NCI-H226 (cell line): ENCODE measurements around the gene LRRC7.
"Not testable (repeated sequence)": the region's sequence is repeated elsewhere in the genome, so short reads cannot be mapped to it uniquely, and the experiment has no call there.

Experiments
- DNase-seq: peaks from one replicate; pipeline ENCODE4 v3.0.0-alpha.2; 2015

Gene LRRC7

DNA sequence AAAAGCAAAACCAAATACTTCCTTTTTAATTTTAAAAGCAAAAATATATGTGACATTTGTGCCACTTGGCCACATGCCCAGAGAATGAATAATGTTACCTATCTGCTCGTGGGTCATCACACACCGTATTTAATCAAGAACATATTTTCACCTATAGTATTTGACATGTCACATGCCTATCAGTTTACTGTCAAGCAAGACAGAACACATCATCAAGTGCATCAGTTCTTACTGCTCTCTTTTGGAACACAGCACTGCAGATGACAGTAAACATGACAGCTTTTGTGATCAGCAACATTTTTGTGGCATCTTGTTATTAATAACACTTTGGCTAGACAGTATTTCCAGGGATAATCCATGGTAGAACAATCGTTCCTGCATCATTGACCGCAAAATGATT is 134.4 kb downstream of the LRRC7 start:
- DNase-seq: no peak

DNA sequence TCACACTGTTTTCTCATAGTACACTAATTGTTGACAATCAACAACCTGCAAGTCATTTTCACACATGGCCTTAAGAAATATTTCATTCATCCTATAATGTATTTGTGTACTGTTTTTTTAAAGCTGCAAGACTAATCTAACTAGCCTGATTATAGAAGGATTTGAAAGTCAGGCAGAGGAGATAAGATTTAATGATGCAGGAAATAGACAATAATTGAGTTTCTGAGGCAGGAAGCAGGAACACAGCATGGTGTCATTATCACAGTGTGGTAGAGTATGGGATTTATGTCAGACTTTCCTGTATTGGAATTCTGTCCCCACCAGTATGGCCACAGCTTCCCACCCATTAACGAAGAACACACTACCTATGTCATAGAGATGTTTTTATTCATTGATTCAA is 138.8 kb downstream of the LRRC7 start:
- DNase-seq: no peak

DNA sequence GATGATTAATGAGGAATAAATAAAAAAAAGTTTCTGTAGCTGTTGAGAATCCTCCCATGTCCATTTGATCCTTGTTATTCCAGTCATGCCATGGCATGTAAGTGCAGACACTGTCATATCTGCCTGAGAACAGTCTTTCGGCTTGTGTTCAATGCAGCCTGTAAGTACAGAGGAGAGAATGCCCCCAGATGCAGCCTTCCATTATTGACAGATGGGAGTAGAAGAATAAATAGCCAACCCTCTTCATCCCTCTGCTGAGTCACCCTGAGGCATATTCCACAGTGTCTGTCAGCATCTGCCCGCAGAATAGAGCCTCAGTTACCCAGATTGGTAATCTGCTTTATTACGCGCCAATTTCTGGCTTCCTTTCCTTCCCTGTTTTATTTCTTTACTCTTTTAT is 139.4 kb downstream of the LRRC7 start:
- no peak for DNase-seq

DNA sequence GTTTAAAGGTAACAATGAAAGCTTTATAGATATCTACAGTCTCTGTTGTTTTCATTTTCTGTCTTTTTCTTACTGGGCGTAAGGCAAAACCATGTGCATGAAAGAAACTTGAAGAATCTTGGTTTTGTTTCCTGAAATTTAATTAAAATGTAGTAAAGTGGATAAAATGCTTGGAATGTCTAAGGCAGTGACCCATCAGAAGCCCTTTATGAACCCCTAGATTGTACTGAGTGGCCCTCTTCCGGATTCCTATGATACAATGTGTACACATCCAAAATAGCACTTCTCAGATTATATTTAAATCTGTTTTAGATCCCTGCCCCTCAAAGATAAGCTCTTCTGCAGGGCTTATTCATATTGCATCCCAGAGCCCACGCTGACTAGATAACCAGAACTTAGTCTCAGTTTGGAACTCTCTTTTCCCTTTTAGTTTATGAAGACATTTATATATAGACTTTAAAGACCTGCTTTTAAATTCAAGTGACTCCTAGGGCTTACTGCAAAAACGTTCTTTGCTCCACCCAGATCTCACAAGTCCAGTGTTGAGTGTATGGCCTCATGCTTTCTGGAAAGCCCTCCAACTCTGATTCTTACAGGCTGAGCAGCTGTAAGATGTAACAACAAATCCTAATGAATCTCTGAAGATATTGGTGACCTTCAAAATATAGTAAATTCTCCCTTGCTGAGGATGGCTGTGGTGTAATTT is 142.9 kb downstream of the LRRC7 start:
- DNase-seq: no peak

DNA sequence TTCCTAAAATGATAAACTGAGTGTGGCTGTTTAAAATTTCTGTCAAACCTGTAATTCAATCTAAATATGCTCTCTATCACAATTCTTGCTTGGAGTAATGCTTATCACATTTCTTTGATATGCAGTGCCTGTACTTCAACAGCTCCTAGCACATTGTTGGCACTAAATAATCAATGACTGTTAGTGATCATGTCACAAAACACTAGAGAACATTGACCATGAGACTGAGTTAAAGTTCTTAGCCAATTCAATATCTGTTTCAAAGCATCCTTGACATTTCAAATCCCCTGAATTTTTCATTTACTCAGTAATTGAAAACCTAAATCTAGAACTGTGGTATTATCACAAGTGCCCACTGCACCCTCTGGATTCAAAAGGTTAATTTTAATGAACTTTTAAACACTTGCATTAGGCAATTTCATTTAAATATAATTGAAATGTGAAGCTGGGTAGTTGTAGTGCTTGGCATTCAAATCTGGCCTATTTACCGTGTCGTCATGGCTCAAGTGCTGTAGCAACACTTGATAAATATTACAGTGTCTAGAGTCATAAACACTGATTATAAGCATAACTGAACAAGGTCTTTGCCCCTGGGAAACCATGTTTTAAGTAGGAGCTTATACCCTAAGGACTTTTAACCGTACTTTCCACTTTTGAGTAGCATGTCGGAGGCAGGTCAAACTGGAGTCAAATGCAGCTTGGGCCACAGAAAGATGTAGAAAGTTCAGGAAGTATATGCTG is 143.6 kb downstream of the LRRC7 start:
- DNase-seq: no peak

DNA sequence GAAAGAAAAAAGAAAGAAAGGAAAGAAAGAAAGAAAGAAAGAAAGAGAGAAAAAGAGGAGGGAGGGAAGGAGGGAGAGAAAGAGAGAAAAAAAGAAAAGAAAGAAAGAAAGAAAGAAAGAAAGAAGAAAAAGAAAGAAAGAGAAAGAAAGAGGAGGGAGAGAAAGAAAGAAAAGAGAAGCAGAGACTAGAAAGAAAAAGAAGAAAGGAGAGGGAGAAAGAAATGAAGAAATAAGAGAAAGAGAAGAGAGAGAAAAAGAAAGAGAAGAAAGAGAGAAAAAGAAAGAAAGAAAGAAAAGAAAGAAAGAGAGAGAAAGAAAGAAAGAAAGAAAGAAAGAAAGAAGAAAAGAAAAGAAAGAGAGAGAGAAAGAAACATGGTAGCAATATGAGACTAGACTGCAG is 150.1 kb downstream of the LRRC7 start:
- not testable (repeated sequence) for DNase-seq

DNA sequence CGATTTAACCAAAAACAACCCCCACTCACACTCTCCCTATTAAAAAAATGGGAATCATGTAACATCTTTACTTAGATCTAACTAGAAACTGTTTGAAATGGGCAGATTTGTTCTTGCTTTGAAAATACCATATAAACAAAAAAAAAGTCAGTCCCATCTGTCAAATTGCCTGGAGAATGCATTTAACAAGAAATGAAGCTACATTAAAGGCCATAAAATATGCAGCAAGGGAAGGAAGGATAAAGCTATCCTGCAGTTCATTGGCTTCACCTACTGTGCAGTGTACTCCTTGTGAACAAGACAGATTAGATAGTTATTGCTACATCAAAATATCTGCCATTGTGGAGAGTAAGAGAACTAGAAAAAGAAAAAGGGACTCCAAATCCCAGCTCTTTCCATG is 160.5 kb downstream of the LRRC7 start:
- DNase-seq: no peak

DNA sequence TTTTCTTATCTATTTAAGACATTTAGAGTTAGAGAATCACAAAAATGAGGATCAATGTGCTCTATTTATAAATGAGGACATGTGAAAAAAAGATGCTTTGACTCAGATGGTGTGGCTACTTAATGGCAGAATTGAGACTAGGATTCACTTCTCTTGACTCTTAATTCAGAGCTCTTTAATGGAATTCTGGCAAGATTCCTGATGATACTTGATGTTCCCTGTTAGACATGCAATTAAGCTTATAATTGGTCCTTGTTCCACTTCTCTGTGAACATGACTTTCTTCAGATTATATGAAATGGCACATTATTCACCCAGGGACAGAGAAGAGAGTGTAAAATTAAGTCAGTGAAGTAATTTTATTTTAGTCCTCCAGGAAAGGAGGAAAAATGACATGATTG is 165.3 kb downstream of the LRRC7 start:
- no peak for DNase-seq

DNA sequence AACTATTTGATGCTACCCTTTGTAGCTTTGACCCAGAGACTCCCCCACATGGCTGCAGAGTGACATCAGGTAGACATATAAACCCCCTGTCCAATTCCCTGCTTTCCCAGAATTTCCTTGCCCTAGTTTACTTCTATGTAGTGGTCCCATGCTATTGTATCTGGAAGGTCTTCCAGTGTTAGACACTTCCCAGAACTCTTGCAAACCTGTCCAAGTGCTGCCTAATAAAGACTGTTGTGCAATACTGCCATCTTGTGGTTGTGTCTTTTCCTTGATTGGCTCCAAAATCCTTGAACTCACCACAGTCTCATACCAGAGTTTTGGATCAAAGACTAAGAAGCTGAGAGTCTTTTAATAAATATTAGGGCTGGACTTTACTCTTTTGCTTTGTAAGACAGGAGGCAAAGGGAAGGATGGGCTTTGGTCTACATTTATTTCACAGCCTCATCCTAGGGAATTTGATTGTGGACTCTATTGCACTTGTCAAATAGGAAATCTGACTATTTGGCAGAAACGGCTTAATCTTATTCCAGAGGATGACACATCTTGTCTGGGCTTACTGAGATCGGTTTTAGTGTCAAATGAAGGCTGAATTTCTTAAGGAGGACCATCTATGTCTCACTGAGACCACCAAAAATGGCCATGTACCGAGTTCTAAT is 169.9 kb downstream of the LRRC7 start:
- DNase-seq: peak; percentile 51

DNA sequence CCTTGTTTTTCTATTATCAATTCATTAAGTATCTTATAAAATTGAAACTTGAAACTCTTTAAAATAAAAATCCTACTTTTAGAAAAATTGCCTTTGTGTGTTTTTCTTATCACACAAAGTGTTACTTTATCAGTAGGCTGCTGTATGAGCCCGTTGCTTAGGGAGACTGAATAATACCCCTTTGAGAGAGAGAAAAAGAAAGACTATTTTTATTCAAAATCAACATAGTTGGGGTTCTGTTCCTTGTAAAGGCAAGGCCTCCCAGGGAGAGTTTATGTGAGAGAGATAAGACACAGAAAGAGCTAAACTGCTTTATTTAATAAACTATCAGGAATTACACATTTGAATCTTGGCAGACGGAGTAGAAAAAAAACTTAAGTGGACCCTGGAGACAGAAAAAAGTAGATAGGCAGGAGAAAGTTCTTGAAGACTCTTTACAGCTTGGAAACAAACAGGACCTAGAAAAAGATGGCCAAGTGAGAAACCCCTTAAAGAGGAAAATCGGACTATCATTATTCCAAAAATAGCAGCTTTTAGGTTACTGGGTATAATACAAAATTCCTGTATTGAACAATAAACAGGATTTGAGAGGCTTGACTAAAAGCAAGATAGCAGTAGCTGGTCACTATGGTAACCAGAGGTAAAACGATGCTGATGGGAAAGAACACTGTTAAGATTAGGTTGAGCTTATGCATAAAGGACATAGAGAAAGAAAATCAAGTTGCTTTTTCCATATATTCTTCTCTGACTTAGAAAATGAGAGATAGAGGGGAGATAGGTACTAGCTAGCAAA is 170.9 kb downstream of the LRRC7 start:
- DNase-seq: peak; percentile 3

- peak; percentile 61 for DNase-seq
Observed at GRCh38 chr1:69739251-69739605, 171.5 kb downstream of the LRRC7 start.

- DNase-seq: peak; percentile 65
Observed at GRCh38 chr1:69743146-69743545, 175.4 kb downstream of the LRRC7 start.

DNA sequence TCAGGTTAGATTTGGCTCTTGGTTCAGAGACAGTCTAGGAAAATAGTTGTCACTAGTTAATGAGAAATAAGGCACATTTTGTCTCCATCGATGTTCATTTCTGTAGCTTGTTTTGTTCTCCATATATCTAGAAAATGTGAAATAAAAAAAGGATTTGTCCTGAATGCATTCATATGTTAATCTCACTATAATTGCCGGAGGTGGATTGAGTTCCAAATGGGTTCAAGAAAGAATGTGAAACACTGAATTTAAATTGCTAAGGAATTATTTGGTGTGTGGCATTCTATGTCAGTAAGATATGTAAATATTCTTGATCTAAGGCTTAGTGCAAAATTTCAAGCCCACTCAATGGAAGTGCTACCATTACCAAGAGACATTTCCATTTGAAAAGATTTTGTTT is 176.7 kb downstream of the LRRC7 start:
- no peak for DNase-seq

DNA sequence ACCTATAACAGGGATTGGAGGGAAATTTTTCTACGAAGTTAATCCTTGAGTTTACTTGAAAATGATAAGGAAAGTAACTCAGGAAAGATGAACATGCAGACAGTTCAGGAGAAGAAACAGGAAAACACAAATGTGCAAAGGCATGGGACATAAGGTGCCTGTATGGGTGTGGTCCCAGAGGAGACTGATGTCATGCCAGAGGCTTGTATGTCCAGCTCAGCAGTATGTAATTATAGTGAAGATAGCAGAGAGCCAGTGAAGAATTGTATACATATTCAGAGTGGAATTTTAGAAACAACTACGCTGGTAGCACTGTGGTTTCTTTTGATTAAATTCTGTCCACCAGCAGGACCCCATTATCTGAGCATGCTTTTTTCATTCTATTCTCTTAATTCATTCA is 179.5 kb downstream of the LRRC7 start:
- DNase-seq: peak; percentile 7

GRCh38 chr1:69750638-69751037 is 182.9 kb downstream of the LRRC7 start:
- DNase-seq: no peak

GRCh38 chr1:69752831-69753230 is 185.1 kb downstream of the LRRC7 start:
- no peak for DNase-seq

- no peak for DNase-seq
Observed at GRCh38 chr1:69754521-69754920, 186.8 kb downstream of the LRRC7 start.

- no peak for DNase-seq
Observed at GRCh38 chr1:69755647-69756046, 187.9 kb downstream of the LRRC7 start.

- no peak for DNase-seq
Observed at GRCh38 chr1:69765951-69766350, 198.2 kb downstream of the LRRC7 start.

GRCh38 chr1:69766431-69767180 is 198.9 kb downstream of the LRRC7 start:
- DNase-seq: no peak

DNA sequence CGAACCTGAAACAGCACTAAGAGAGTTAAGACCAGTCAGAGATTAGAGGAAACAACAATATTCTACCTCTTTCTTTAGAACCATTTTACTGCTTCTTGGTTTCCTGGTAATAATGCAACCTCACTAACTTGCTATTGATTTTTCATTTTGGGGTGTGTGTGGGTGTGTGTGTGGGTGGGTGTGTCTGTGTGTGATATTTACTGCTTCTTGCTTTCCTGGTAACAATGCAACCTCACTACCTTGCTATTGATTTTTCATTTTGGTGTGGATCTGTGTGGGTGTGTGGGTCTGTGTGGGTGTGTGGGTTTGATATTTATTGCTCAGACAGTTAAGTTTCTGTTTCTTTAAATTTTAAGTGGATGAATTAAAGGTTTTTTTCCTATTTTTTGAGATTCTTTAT is 208.8 kb downstream of the LRRC7 start:
- DNase-seq: no peak

- DNase-seq: no peak
Observed at GRCh38 chr1:69777423-69777822, 209.7 kb downstream of the LRRC7 start.

DNA sequence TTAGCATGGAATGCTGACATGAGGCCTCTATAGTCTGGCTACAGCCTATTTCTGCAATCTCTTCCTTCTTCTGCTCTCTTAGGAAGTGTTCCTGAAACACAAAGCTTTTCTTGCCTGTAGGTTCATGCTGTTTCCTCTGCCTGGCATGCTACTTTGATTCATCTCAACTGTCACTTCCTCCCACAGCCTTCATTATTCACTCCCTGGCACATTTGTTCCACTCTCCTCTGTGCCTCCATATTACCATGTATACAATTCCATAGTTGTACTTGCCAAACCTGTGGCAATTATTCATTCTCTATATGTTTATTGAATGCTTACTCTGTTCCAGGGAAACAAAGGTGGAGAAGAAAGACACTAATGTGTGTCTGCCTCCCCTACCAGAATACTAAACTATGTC is 210.2 kb downstream of the LRRC7 start:
- no peak for DNase-seq
